GM19372 (cell line): ENCODE measurements around the gene AP4B1.
"Not testable (repeated sequence)": the region's sequence is repeated elsewhere in the genome, so short reads cannot be mapped to it uniquely, and the experiment has no call there.

Source experiments
- ATAC-seq: cut with Tn5 transposase; IDR thresholded peaks from one replicate; pipeline ENCODE4 v1.9.1; 2021; ENCODE audit warnings: mild to moderate bottlenecking, low read depth, moderate library complexity; ENCODE audit not compliant: unreplicated experiment

Gene AP4B1

GRCh38 chr1:113904674-113905434 is at the start of gene AP4B1, which contains the start of gene DCLRE1B:
Gene AP4B1 (minus strand): TSS chr1:113904799. CDS start chr1:113904717, 82 bp downstream.
Gene DCLRE1B (plus strand): TSS chr1:113905326. CDS start chr1:113905587, 261 bp downstream.
- peak; percentile 88 for ATAC-seq

DNA sequence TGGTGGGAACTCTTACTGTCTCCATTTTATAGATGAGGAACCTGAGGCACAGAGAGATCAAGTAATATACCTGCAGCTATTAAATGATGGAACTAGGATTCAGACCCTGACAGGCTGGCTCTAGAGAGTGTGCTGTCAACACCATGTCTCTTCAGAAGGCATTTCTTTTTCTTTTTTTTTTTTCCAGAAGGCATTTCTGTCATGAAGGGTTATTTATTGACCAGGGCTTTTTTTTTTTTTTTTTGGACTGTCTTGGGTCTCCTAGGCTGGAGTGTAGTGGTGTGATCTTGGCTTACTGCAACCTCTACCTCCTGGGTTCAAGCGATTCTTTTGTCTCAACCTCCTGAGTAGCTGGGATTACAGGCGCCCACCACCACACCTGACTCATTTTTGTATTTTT is 47.1 kb upstream of the AP4B1 start:
- ATAC-seq = no peak

- no peak for ATAC-seq
Measured at GRCh38 chr1:113950908-113951307, 46.3 kb upstream of the AP4B1 start.

- ATAC-seq = no peak
Measured at GRCh38 chr1:113949007-113949406, 44.4 kb upstream of the AP4B1 start.

DNA sequence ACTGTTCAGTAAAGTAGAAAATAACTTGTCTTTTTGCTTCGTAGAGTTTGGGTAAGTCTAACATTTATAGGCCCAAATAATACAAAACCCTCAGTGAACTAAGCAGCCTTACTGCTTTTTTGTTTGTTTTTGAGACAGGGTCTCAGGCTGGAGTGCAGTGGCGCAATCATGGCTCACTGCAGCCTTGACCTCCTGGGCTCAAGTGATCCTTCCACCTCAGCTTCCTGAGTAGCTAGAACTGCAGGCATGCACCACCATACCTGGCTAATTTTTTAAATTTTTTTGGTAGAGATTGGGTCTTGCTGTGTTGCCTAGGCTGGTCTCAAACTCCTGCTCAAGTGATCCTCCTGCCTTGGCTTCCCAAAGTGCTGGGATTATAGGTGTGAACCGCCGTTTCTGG is 43.6 kb upstream of the AP4B1 start:
- ATAC-seq = not testable (repeated sequence)

DNA sequence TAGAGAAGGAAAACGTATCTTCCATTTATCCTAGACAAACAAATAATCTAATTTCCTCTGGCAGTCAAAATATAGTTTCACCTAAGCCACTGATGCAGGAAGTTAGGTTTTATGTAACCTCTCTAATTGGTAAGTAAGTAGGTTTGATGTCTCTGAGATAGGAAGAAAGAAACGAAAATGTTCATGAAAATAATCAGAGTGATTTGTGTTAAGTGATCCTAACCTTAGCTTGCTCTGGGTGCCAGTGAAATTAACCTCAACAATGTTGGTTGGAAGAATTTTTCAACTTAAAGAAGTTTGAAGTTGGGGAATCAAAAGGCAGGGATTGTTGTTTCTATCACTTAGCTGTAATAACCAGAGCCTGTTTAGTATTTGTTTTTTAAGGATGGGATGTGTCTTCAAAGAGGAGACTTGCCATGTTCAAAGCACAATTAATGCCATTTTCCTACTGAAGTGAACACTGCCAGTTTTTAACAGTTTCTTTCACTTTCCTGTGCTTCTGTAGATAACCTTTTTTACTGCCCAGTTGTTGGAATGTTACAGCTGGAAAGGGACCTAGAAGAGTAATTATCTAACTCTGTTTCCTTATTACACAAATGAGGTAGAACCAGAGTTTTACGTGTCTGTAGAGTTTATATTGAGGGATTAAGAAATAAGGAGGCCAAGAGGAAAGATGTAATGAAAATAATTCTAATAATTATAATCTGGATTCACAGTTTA is 42.9 kb upstream of the AP4B1 start:
- no peak for ATAC-seq

DNA sequence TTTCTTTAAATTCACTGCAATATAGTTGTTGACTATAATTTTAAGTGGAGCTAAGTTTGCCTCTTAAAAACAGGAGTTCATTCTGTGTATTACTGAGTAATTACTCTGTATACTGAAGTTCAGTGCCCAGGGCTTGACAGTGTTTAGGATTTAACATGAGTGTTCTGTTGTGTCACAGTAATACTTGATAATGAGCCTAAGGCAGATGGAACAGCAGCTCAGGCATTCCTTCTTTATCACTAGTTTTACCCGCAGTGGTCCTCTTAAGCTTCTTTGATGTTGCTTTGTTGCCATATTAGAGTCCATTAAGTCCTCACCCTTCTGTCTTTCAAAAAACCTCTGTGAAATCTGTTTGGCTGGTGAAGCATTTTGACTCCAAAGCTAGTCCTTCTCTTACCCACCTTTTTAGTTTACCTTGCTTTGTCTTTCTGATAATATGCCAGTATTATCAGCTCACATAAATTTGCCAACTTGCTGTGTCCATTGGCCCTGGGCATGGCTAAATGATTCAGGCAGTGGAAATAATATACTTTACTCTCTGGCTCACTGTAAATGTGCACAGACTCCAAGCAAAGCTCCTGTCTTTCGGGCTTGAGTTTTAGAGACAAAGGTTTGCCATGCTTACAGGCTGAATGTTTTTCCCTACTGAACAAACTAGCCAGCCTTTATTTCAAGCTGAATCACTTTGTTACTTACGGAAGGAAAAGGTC is 42.2 kb upstream of the AP4B1 start:
- ATAC-seq = no peak

- no peak for ATAC-seq
Measured at GRCh38 chr1:113946112-113946511, 41.5 kb upstream of the AP4B1 start.

DNA sequence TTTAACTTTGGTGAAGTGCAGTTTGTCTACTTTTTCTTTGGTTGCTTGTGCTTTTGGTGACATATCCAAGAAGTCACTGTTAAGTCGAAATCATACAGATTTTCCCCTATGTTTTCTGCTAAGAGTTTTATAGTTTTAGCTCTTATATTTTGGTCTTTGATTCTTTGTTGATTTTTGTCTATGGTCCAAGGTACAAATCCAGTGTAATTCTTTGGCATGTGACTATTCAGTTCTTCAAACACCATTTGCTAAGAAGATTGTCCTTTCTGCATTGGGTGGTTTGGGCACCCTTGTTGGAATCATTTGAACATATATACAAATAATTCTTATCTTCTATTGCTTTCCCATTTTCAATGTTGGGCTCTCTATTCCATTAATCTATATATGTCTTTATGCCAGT is 40.7 kb upstream of the AP4B1 start:
- no peak for ATAC-seq

GRCh38 chr1:113943028-113943811 is 38.6 kb upstream of the AP4B1 start:
- ATAC-seq = no peak

GRCh38 chr1:113942527-113942926 is 37.9 kb upstream of the AP4B1 start:
- ATAC-seq = no peak

DNA sequence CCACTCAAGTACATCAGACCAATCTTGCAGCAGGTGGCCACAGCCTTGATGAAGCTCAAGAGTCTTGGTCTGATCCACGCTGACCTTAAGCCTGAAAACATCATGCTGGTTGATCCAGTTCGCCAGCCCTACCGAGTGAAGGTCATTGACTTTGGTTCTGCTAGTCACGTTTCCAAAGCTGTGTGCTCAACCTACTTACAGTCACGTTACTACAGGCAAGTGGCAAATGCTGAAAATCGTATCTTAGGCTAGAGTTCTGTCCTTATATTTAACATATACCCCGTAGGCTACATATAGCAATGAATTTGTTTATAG is 36.6 kb upstream of the AP4B1 start:
- ATAC-seq = no peak

- no peak for ATAC-seq
Measured at GRCh38 chr1:113940365-113941244, 36.0 kb upstream of the AP4B1 start.

DNA sequence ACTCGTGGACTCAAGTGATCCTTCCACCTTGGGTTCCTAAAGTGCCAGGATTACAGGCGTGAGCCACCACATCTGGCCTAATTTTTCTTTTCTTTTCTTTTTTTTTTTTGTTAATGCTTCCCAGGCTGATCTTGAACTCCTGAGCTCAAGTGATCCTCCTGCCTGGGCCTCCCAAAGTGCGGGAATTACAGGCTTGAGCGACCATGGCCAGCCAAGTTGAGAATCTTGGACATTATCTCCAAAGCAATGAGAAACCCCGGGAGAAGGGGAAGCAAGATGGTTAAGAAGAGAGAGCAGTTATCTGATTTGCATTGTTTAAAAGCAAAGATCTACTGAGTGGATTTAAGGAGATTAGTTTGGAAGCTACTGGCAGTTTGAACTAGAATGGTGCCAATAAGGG is 33.6 kb upstream of the AP4B1 start:
- ATAC-seq = no peak

DNA sequence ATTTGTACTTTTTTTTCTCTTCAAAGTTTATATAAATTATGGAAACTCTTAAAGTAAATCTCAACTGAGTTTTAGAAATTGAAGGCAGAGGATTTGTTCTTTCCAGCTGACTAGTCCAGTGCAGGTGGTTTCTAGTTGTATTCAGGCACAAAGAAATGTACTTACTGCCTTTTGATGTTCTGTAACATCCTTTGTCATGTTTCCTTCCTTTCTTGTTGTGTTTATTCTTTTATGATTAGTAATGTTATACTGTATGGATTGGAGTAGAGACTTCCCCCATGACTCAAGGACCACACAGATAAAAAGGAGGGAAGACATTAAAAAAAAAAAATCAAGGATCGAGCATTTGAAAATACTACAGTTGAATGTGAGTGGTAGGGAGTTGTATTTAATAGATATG is 32.5 kb upstream of the AP4B1 start:
- ATAC-seq = no peak

DNA sequence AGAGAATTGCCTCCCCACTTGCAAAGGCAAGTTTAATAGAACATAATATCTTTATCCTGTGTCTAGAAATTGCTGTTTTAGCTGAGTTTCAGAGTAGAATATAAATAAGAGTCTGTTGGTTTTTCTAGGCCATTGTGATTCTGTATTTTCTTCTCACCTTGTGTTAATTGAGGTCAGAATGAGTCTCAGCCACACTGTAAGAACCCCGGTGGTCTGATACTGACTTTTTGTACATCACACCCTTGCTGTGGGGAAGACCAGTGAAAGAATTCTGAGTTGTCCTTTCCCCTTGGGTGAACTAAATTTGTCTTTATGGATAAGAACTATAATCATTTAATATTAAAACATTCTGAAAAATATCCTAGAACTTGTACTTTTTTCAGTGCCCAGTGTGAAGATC is 31.4 kb upstream of the AP4B1 start:
- ATAC-seq = no peak

- no peak for ATAC-seq
Measured at GRCh38 chr1:113935176-113935575, 30.6 kb upstream of the AP4B1 start.

GRCh38 chr1:113934511-113935055 is 30.0 kb upstream of the AP4B1 start:
- ATAC-seq = no peak

DNA sequence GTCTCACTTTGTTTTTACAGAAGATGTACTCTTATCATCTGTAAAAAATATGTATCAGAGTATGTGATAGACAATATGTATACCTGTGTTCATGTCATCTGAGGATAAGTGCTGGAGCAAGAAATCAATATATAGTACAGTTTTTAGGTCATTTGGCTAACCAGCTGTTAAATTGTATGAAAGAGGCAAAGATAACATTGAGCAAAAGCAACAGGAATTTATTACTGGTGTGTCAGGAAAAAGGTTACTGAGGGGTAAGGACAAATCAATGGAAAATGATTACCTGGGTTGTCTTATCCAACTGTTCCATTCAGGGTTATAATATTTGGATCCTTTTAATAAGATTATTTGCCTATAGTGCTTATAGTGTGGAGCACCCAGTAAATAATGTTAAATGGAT is 29.4 kb upstream of the AP4B1 start:
- ATAC-seq = no peak
